DMS53 treated with DMSO at 0.1 percent for 48 hours (cell line): ENCODE measurements around the gene S1PR5.
A peak's percentile ranks its signal among the peaks of the same experiment; 100 is the strongest.

Source experiments
- DNase-seq: peaks from one replicate; lab custom pipeline; 2025; ENCODE audit not compliant: unreplicated experiment; lab: John Stamatoyannopoulos, UW

S1PR5 gene

GRCh38 chr19:10516671-10517286 is 468 bp downstream of the S1PR5 start:
- DNase-seq = no peak

GRCh38 chr19:10516064-10516385 is 1.2 kb downstream of the S1PR5 start:
- DNase-seq = no peak

- no peak for DNase-seq
Measured at GRCh38 chr19:10514211-10515145, 2.8 kb downstream of the S1PR5 start.

GRCh38 chr19:10513223-10513622 is 4.0 kb downstream of the S1PR5 start:
- DNase-seq = no peak

- DNase-seq = no peak
Measured at GRCh38 chr19:10510301-10510802, 6.9 kb downstream of the S1PR5 start.

GRCh38 chr19:10508707-10509106 is 8.5 kb downstream of the S1PR5 start:
- DNase-seq = no peak

GRCh38 chr19:10508036-10508435 is 9.2 kb downstream of the S1PR5 start:
- no peak for DNase-seq

GRCh38 chr19:10505583-10506229 is 11.5 kb downstream of the S1PR5 start:
- DNase-seq = no peak

- no peak for DNase-seq
Measured at GRCh38 chr19:10503002-10503789, 14.1 kb downstream of the S1PR5 start, which contains the start of gene KEAP1. TSS of gene KEAP1 (minus strand) at chr19:10503356. CDS start at chr19:10500033, 3,323 bp downstream.

- DNase-seq = peak; percentile 44
Measured at GRCh38 chr19:10502524-10503001, 14.7 kb downstream of the S1PR5 start.

- DNase-seq = no peak
Measured at GRCh38 chr19:10501971-10502523, 15.2 kb downstream of the S1PR5 start.

- DNase-seq = no peak
Measured at GRCh38 chr19:10500247-10500592, 17.0 kb downstream of the S1PR5 start.

GRCh38 chr19:10499550-10500246 is 17.5 kb downstream of the S1PR5 start:
- DNase-seq = no peak

- DNase-seq = no peak
Measured at GRCh38 chr19:10497371-10497770, 19.9 kb downstream of the S1PR5 start.

GRCh38 chr19:10491472-10492047 is 25.7 kb downstream of the S1PR5 start:
- no peak for DNase-seq

- DNase-seq = no peak
Measured at GRCh38 chr19:10486551-10486950, 30.7 kb downstream of the S1PR5 start.

- peak; percentile 86 for DNase-seq
Measured at GRCh38 chr19:10478903-10479384, 38.3 kb downstream of the S1PR5 start.

- DNase-seq = no peak
Measured at GRCh38 chr19:10478476-10478875, 38.8 kb downstream of the S1PR5 start.

GRCh38 chr19:10474962-10475451 is 42.2 kb downstream of the S1PR5 start:
- DNase-seq = no peak
